ENCODE measurements around the gene GNLY. TPM values are rescaled to one million over a fixed set of nuclear protein-coding genes. Genes with fewer than 3 reads are reported as not detected.

The GNLY gene
- total and polyA plus RNA-seq, 2 experiments from 2014 or later, result not detected

- H3K9me2 ChIP-seq (replicated peaks; ENCODE audit: insufficient read depth), result no peaks in the 10 kb centered on the region
- no peaks in the 10 kb centered on the region for H3K27me3 ChIP-seq
- no peak overlapping the region for H3K27ac ChIP-seq
- no peaks in the 10 kb centered on the region for H3K9me3 ChIP-seq (ENCODE audit: low read depth)
- no peak for DNase-seq (ENCODE audit: low spot score)
- H2AFZ ChIP-seq, result no peak overlapping the region
- no peaks in the 10 kb centered on the region for H3K36me3 ChIP-seq (replicated peaks; ENCODE audit: insufficient read depth, low read depth)
- no peaks in the 10 kb centered on the region for H3K79me2 ChIP-seq
- H4K20me1 ChIP-seq (ENCODE audit: insufficient read depth, poor library complexity, severe bottlenecking), result no peaks in the 10 kb centered on the region
- no peak for TF ChIP-seq EZH2phosphoT487 (IDR thresholded peaks at IDR 0.05; ENCODE audit: low read depth, severe bottlenecking, unreplicated experiment)
- no peak for TF ChIP-seq EZH2 (IDR thresholded peaks at IDR 0.05; ENCODE audit: borderline replicate concordance)
- no peak for TF ChIP-seq CTCF (IDR thresholded peaks at IDR 0.05; ENCODE audit: poor library complexity)
- H3K4me2 ChIP-seq, result no peak overlapping the region
- H3K4me1 ChIP-seq (ENCODE audit: insufficient read depth), result no peaks in the 10 kb centered on the region
- no peak overlapping the region for H3K4me3 ChIP-seq
- 87% methylated on average over 4 of the region's 4 CpGs for WGBS (ENCODE audit: low lambda C conversion rate, missing lambda C conversion rate)
Measured at GRCh38 chr2:85702800-85703199, 8.6 kb downstream of the GNLY start.

GRCh38 chr2:85703329-85703728 lies 9.2 kb downstream of the GNLY start:
- no peak overlapping the region for H3K4me3 ChIP-seq
- H3K27me3 ChIP-seq, result no peaks in the 10 kb centered on the region
- TF ChIP-seq EZH2phosphoT487 (IDR thresholded peaks at IDR 0.05; ENCODE audit: low read depth, severe bottlenecking, unreplicated experiment), result no peak
- no peak for TF ChIP-seq EZH2 (IDR thresholded peaks at IDR 0.05; ENCODE audit: borderline replicate concordance)
- no peak for TF ChIP-seq CTCF (IDR thresholded peaks at IDR 0.05; ENCODE audit: poor library complexity)
- H2AFZ ChIP-seq, result no peak overlapping the region
- no peaks in the 10 kb centered on the region for H3K9me2 ChIP-seq (replicated peaks; ENCODE audit: insufficient read depth)
- no peak overlapping the region for H3K27ac ChIP-seq
- H3K36me3 ChIP-seq (replicated peaks; ENCODE audit: insufficient read depth, low read depth), result no peaks in the 10 kb centered on the region
- H3K9me3 ChIP-seq (ENCODE audit: low read depth), result no peaks in the 10 kb centered on the region
- no peak for DNase-seq (ENCODE audit: low spot score)
- no peak overlapping the region for H3K4me2 ChIP-seq
- H3K4me1 ChIP-seq (ENCODE audit: insufficient read depth), result no peaks in the 10 kb centered on the region
- no peaks in the 10 kb centered on the region for H4K20me1 ChIP-seq (ENCODE audit: insufficient read depth, poor library complexity, severe bottlenecking)
- no peaks in the 10 kb centered on the region for H3K79me2 ChIP-seq

GRCh38 chr2:85704038-85704437 lies 9.9 kb downstream of the GNLY start:
- H3K4me3 ChIP-seq, result no peak overlapping the region
- TF ChIP-seq EZH2phosphoT487 (IDR thresholded peaks at IDR 0.05; ENCODE audit: low read depth, severe bottlenecking, unreplicated experiment) (no peak), CTCF (IDR thresholded peaks at IDR 0.05; ENCODE audit: poor library complexity) (no peak), EZH2 (IDR thresholded peaks at IDR 0.05; ENCODE audit: borderline replicate concordance) (no peak)
- no peaks in the 10 kb centered on the region for H3K79me2 ChIP-seq
- no peak overlapping the region for H3K27ac ChIP-seq
- 91% methylated on average over 3 of the region's 3 CpGs for WGBS (ENCODE audit: low lambda C conversion rate, missing lambda C conversion rate)
- DNase-seq (ENCODE audit: low spot score), result no peak
- H4K20me1 ChIP-seq (ENCODE audit: insufficient read depth, poor library complexity, severe bottlenecking), result no peaks in the 10 kb centered on the region
- no peaks in the 10 kb centered on the region for H3K36me3 ChIP-seq (replicated peaks; ENCODE audit: insufficient read depth, low read depth)
- H3K9me3 ChIP-seq (ENCODE audit: low read depth), result no peaks in the 10 kb centered on the region
- H3K9me2 ChIP-seq (replicated peaks; ENCODE audit: insufficient read depth), result no peaks in the 10 kb centered on the region
- H3K4me2 ChIP-seq, result no peak overlapping the region
- no peaks in the 10 kb centered on the region for H3K4me1 ChIP-seq (ENCODE audit: insufficient read depth)
- H3K27me3 ChIP-seq, result no peaks in the 10 kb centered on the region
- no peak overlapping the region for H2AFZ ChIP-seq

All from hepatocyte (in vitro differentiated cells).